Kidney epithelial cell (primary cell): ENCODE measurements around the gene MED16. TPM values are rescaled to one million over a fixed set of nuclear protein-coding genes. Genes with fewer than 3 reads are reported as not detected.

Experiments used
- DNase-seq: peaks from one replicate; pipeline ENCODE4 v3.0.0-alpha.2; 2010; ENCODE audit warnings: low read depth
- H3K27me3 ChIP-seq: 2 replicates; pipeline ENCODE4 v1.6.0; 2011; ENCODE audit warnings: low read length; ENCODE audit not compliant: control insufficient read depth, insufficient read depth
- H3K36me3 ChIP-seq: 2 replicates; pipeline ENCODE4 v1.5.1; 2011; ENCODE audit warnings: low read length; ENCODE audit not compliant: control insufficient read depth, insufficient read depth
- H3K4me3 ChIP-seq: 2 replicates; pipeline ENCODE4 v1.5.1; 2011; ENCODE audit warnings: low read depth, mild to moderate bottlenecking, control low read depth, low read length
- CTCF ChIP-seq: IDR thresholded peaks from 2 replicates; pipeline ENCODE4 v1.5.1; 2011; ENCODE audit warnings: mild to moderate bottlenecking, moderate library complexity, low read length, control low read depth, inconsistent platforms; ENCODE audit not compliant: insufficient read depth, poor library complexity, severe bottlenecking
- total RNA-seq: library from RNA; depleted of rRNA; stranded (reverse); fragments of >200 nt; gene quantifications from 2 replicates; pipeline ENCODE4 v1.2.3, GENCODE V29; 2015

MED16 gene
- total RNA-seq, 1 donor from 2014 or later: 40.1 TPM

GRCh38 chr19:831407-832369, 61.3 kb downstream of the MED16 start:
- TF ChIP-seq CTCF: no peak
- no peak for DNase-seq
- H3K36me3 ChIP-seq: no peaks in the 10 kb centered on the region

GRCh38 chr19:829129-829758, 63.7 kb downstream of the MED16 start:
- peaks cover 22% of the 10 kb centered on the region for H3K27me3 ChIP-seq
- no peaks in the 10 kb centered on the region for H3K36me3 ChIP-seq
- DNase-seq: no peak
- H3K4me3 ChIP-seq: no peak overlapping the region
- no peak for TF ChIP-seq CTCF

More at GRCh38 chr19:831407-832369, 61.3 kb downstream of the MED16 start:
- no peak overlapping the region for H3K4me3 ChIP-seq
- peaks cover 31% of the 10 kb centered on the region for H3K27me3 ChIP-seq

GRCh38 chr19:827710-828321, 65.2 kb downstream of the MED16 start, which contains the start of gene AZU1:
TSS of gene AZU1 (plus strand) at chr19:827837. CDS start at chr19:827847, 10 bp downstream.
- no peaks in the 10 kb centered on the region for H3K36me3 ChIP-seq
- no peak for DNase-seq
- H3K27me3 ChIP-seq: peaks cover 27% of the 10 kb centered on the region
- TF ChIP-seq CTCF: no peak
- H3K4me3 ChIP-seq: no peak within 1 kb of the TSS

GRCh38 chr19:827314-827709, 65.7 kb downstream of the MED16 start:
- no peak for DNase-seq
- Histone ChIP-seq H3K4me3 (no peak overlapping the region), H3K27me3 (peaks cover 32% of the 10 kb centered on the region), H3K36me3 (no peaks in the 10 kb centered on the region)
- TF ChIP-seq CTCF: no peak

- DNase-seq: no peak
- Histone ChIP-seq H3K4me3 (no peak overlapping the region), H3K36me3 (no peaks in the 10 kb centered on the region), H3K27me3 (peaks cover 28% of the 10 kb centered on the region)
- no peak for TF ChIP-seq CTCF
These were observed 66.9 kb downstream of the MED16 start for GRCh38 chr19:825897-826644.
